Colonic mucosa (tissue), 4 donors: ENCODE data around the gene KLHL6. TPM values are rescaled to one million over a fixed set of nuclear protein-coding genes. Genes with fewer than 3 reads are reported as not detected.
A peak's percentile ranks its signal among the peaks of the same experiment; 100 is the strongest.

ENCODE experiments used
- DNase-seq: peaks from one replicate; pipeline ENCODE4 v3.0.0-alpha.2; 2020
- H3K27ac ChIP-seq: fragments of 200-600 bp; one replicate; pipeline ENCODE4 v1.8.0; 2021
- H3K27me3 ChIP-seq: fragments of 200-600 bp; one replicate; pipeline ENCODE4 v1.8.0; 2021
- H3K36me3 ChIP-seq: fragments of 200-600 bp; one replicate; pipeline ENCODE4 v1.8.0; 2021
- H3K4me1 ChIP-seq: fragments of 200-600 bp; one replicate; pipeline ENCODE4 v1.8.0; 2021; ENCODE audit warnings: mild to moderate bottlenecking
- H3K4me3 ChIP-seq: fragments of 200-600 bp; one replicate; pipeline ENCODE4 v1.8.0; 2021
- H3K9ac ChIP-seq, 2 donors: one replicate each; pipeline ENCODE4 v1.7.0; 2013; ENCODE audit warnings: control low read depth in 2 of 2, low read depth in 2 of 2, low read length in 2 of 2
- H3K9me3 ChIP-seq: fragments of 200-600 bp; one replicate; pipeline ENCODE4 v1.8.0; 2021
- intact Hi-C: fragments of 100-400 bp; cut with DNase I; formaldehyde crosslinking; loops from one replicate; pipeline ENCODE4 v1.14.1; 2022
- total RNA-seq, 2 donors: library from RNA; stranded (reverse); fragmentation: NEBNext Ultra II Directional in 1 of 2; extraction: Animal tissue kit (Norgen Biotek cat#: 25700) in 1 of 2; gene quantifications; one replicate each; pipeline ENCODE4 v1.2.1, GENCODE V29; 2021
- TF ChIP-seq, protein P1 (sequence below): fragments of 200-600 bp; IDR thresholded peaks from one replicate; pipeline ENCODE4 v1.8.0; 2022; ENCODE audit warnings: antibody characterized with exemption, mild to moderate bottlenecking
- donor health status: healthy.
- donor health status: DM: no; HTN: no; CAD: no.
- donor health status: DM: no; HTN: no; CAD: no.

The KLHL6 gene
- total RNA-seq, 2 donors from 2014 or later = 2.0 to 2.1 TPM

DNA sequence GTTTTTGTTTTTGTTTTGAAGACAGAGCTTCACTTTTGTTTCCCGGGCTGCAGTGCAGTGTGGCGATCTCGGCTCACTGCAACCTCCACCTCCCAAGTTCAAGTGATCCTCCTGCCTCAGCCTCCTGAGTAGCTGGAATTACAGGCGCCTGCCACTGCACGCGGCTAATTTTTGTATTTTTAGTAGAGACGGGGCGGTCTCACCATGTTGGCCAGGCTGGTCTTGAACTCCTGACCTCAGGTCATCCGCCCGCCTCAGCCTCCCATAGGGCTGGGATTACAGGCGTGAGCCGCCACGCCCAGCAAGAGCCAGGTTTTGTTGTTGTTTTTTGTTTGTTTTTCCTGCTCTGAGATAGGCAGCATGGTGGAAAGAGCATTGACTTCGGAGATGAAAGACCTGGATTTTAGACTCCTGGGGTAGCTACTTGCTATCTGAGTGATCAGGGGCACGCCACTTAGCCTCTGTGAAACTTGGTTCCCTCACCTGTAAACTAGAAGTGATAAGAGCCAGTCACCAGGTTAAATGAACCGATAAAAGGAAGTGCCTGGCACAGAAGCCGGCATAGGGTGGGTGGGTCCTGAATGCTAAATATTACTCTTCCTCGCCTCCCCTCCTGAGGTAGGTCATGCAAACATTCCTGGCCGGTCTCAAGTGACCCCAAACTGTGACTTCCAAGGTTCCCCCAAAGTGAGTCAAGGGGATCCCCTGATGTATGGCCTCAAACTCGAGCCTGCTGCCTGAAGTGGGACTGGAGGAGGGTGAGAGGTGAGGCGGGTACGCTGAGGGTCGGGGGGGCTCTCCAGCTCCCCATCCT is 64.2 kb downstream of the KLHL6 start:
- Histone ChIP-seq H3K9ac (no peak overlapping the region), H3K4me1 (peaks cover 4% of the 10 kb centered on the region), H3K9me3 (no peaks in the 10 kb centered on the region), H3K27me3 (no peaks in the 10 kb centered on the region), H3K36me3 (no peaks in the 10 kb centered on the region), H3K4me3 (no peak overlapping the region), H3K27ac (peak overlapping the region; percentile 71)
- intact Hi-C loops = no loop called here
- peak; percentile 60 for DNase-seq
- TF ChIP-seq, protein P1, sequence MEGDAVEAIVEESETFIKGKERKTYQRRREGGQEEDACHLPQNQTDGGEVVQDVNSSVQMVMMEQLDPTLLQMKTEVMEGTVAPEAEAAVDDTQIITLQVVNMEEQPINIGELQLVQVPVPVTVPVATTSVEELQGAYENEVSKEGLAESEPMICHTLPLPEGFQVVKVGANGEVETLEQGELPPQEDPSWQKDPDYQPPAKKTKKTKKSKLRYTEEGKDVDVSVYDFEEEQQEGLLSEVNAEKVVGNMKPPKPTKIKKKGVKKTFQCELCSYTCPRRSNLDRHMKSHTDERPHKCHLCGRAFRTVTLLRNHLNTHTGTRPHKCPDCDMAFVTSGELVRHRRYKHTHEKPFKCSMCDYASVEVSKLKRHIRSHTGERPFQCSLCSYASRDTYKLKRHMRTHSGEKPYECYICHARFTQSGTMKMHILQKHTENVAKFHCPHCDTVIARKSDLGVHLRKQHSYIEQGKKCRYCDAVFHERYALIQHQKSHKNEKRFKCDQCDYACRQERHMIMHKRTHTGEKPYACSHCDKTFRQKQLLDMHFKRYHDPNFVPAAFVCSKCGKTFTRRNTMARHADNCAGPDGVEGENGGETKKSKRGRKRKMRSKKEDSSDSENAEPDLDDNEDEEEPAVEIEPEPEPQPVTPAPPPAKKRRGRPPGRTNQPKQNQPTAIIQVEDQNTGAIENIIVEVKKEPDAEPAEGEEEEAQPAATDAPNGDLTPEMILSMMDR = no peak

DNA sequence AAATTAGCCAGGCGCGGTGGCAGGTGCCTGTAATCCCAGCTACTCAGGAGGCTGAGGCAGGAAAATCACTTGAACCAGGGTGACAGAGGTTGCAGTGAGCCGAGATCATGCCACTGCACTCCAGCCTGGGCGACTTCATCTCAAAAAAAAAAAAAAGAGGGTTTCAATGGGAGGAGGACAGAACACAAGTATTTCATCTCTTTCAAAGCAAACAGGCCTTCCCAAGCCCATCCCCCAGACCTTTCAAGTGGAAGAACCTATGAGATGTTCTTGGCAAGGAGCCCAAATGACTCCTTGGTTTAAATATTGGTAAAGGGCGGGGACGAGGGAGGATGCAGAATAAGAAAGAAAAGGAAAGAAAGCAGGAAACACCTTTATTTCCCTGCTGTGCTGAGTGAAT is 64.9 kb downstream of the KLHL6 start:
- Histone ChIP-seq H3K9me3 (no peaks in the 10 kb centered on the region), H3K9ac (no peak overlapping the region), H3K27me3 (no peaks in the 10 kb centered on the region), H3K27ac (peak overlapping the region; percentile 71), H3K4me3 (no peak overlapping the region), H3K36me3 (no peaks in the 10 kb centered on the region), H3K4me1 (peaks cover 4% of the 10 kb centered on the region)
- TF ChIP-seq, protein P1 = no peak
- intact Hi-C loops = no loop called here
- DNase-seq = peak; percentile 87

DNA sequence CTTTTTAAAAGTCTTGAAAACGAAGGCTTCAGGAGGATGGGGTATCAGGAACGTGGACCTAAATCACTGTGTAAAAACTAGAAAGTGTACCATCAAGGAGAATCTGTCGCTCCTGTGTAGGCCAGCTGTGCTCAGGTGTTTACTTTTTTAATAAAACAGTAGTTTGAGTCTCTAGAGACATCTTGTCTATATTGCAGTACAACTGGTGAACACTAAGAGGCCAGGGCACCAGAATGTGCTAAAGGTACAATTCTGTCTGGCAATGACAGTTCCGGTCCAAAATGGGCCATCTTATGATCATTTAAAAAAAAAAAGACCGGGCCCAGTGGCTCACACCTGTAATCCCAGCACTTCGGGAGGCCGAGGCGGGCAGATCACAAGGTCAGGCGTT is 65.3 kb downstream of the KLHL6 start:
- Histone ChIP-seq H3K9me3 (no peaks in the 10 kb centered on the region), H3K9ac (no peak overlapping the region), H3K27me3 (no peaks in the 10 kb centered on the region), H3K36me3 (no peaks in the 10 kb centered on the region), H3K27ac (peak overlapping the region; percentile 56), H3K4me1 (peaks cover 4% of the 10 kb centered on the region), H3K4me3 (no peak overlapping the region)
- DNase-seq = no peak
- TF ChIP-seq, protein P1 = no peak
- intact Hi-C loops = no loop called here

DNA sequence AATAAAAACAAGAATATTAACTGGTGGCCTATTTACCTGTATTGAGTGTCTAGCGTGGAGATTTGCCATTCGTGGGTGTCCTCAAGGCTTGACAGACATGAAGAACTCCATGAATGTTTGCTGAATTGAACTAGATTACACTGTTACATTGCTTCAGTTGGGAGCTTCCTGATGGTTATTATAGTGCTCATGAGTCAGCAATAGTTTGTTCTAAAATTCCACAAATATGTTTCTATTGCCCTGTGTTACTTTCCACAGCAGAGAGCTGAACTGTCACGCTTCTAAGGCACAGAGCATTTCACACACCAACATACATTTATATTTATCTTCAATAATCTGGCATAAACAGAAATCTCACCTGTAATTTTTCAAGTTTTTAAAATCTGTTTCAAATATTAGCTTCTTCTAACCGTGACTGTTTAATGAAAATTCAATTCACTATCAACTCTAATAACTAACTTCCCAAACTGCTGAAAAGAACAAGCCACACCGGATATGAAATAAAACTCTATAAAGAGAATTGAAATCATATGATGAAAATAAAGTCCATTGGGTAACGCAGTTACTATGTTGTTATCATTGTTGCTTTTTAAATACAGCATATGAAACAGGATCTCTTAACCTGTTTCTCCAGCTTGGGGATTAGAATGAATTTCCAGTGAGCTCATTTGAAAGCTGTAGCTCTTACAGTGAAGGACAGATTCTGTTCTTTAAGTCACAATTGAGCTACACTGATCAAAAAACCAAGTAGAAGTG is 65.9 kb downstream of the KLHL6 start:
- intact Hi-C loops = no loop called here
- Histone ChIP-seq H3K27me3 (no peaks in the 10 kb centered on the region), H3K27ac (peak overlapping the region; percentile 56), H3K4me3 (no peak overlapping the region), H3K4me1 (peaks cover 4% of the 10 kb centered on the region), H3K9me3 (no peaks in the 10 kb centered on the region), H3K9ac (no peak overlapping the region), H3K36me3 (no peaks in the 10 kb centered on the region)
- TF ChIP-seq, protein P1 = no peak
- DNase-seq = no peak

DNA sequence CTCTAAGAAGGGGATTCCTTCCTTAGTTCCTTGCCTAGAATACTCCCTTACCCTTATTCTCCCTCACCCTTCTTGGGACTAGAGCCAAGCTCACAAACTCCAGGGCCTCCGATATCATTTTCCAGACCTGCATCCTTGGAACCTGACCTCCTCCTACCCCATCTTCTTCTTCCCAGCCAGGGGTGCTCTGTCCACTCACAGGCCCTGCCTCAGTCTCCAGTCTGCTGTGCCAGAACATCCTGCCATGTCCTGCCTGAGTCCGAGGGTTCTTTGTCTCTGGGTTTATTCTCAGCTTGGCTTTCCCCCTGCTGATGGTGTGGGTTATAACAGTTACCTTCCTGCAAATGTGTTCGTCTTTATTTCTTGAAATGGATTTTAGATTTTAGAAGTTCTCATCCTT is 67.2 kb downstream of the KLHL6 start:
- H3K4me1 ChIP-seq = peaks cover 4% of the 10 kb centered on the region
- H3K9ac ChIP-seq = no peak overlapping the region
- intact Hi-C loops = no loop called here
- H3K36me3 ChIP-seq = no peaks in the 10 kb centered on the region
- no peak overlapping the region for H3K4me3 ChIP-seq
- TF ChIP-seq, protein P1 = no peak
- no peaks in the 10 kb centered on the region for H3K9me3 ChIP-seq
- no peak for DNase-seq
- no peak overlapping the region for H3K27ac ChIP-seq
- H3K27me3 ChIP-seq = no peaks in the 10 kb centered on the region
